Esophagus squamous epithelium (tissue), 5 donors: ENCODE measurements around the gene CEMP1. TPM values are rescaled to one million over a fixed set of nuclear protein-coding genes. Genes with fewer than 3 reads are reported as not detected.
A peak's percentile ranks its signal among the peaks of the same experiment; 100 is the strongest.

ENCODE experiments used
- DNase-seq: peaks from one replicate; lab custom pipeline; 2025; lab: John Stamatoyannopoulos, UW
- H3K27ac ChIP-seq, 4 donors: fragments of 200-600 bp; sonication (generic); one replicate each; pipeline ENCODE4 v1.5.1; 2016 to 2019; ENCODE audit warnings: mild to moderate bottlenecking in 1 of 4
- H3K27me3 ChIP-seq, 4 donors: fragments of 200-600 bp; sonication (generic); 1 replicate in 3 of 4; 2 replicates in 1 of 4; pipeline versions ENCODE4 v1.5.1 to v1.6.0; 2017 to 2021; ENCODE audit warnings: antibody characterized with exemption in 1 of 4
- H3K36me3 ChIP-seq, 3 donors: fragments of 200-600 bp; sonication (generic); one replicate each; pipeline ENCODE4 v1.5.1; 2016 to 2019
- H3K4me1 ChIP-seq, 3 donors: fragments of 200-600 bp; sonication (generic); one replicate each; pipeline ENCODE4 v1.5.1; 2017 to 2019
- H3K4me3 ChIP-seq, 4 donors: fragments of 200-600 bp; sonication (generic); 1 replicate in 3 of 4; 2 replicates in 1 of 4; pipeline ENCODE4 v1.5.1; 2016 to 2019; ENCODE audit warnings: mild to moderate bottlenecking in 2 of 4, moderate library complexity in 1 of 4
- H3K9me3 ChIP-seq, 3 donors: fragments of 200-600 bp; sonication (generic); one replicate each; pipeline ENCODE4 v1.5.1; 2016 to 2019
- POLR2A ChIP-seq, 4 donors: fragments of 450-650 bp; IDR thresholded peaks; one replicate each; pipeline ENCODE4 v1.6.1; 2017; ENCODE audit warnings: antibody characterized with exemption in 4 of 4, mild to moderate bottlenecking in 4 of 4, moderate library complexity in 3 of 4
- WGBS, 2 donors: methylation state at CpG; one replicate each; pipeline ENCODE4 v1.1.5; 2018; 5-methylcytosine and 5-hydroxymethylcytosine counted together
- intact Hi-C: fragments of 100-400 bp; cut with DNase I; formaldehyde crosslinking; loops from one replicate; pipeline ENCODE4 v1.15.0; 2022
- total RNA-seq, 4 donors: library from RNA; depleted of rRNA; stranded (reverse); fragments of >200 nt; gene quantifications; one replicate each; pipeline ENCODE4 v1.1.0, GENCODE V29; 2016
- TF ChIP-seq, protein P1 (sequence below), 6 experiments: fragments of 450-650 bp in 4 of 6; fragments of 200-600 bp in 2 of 6; sonication (generic) in 2 of 6; IDR thresholded peaks; one replicate each; pipeline ENCODE4 v1.5.1; 2016 to 2019; ENCODE audit warnings: antibody characterized with exemption in 6 of 6, mild to moderate bottlenecking in 4 of 6, moderate library complexity in 4 of 6
- donor health status: DM: yes; HTN: yes; CAD: no.

The CEMP1 gene
- total RNA-seq, 4 donors from 2014 or later: 0.76 TPM; not detected in 3

DNA sequence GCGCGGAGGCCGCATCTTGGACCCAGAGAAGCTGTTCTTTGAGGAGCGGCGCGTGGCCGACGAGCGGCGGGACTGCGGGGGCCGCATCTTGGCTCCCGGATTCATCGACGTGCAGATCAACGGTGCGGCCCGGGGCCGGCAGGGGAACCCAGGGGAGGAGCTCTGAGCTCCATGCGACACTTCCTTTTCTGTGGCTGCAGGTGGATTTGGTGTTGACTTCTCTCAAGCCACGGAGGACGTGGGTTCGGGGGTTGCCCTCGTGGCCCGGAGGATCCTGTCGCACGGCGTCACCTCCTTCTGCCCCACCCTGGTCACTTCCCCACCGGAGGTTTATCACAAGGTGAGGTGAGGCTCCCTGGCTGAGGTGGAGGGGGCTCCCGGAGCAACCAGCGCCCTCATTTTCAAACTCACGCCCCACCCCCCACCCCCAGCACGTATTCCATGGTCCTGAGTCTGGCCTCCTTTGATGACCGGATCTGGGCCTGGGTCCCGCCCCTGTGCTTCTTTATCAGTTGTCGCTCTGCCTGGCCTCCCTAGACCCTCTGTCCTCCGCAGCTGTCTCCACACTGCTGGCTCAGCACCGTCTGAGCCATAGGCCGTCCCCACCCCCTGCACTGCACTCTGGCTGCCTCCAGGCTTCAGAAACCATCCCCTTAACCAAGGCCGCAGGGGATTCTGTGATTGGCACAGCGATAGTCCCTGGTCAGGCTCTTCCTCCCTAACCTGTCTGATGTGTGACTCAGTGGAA is 10.2 kb downstream of the CEMP1 start:
- TF ChIP-seq, protein P1, sequence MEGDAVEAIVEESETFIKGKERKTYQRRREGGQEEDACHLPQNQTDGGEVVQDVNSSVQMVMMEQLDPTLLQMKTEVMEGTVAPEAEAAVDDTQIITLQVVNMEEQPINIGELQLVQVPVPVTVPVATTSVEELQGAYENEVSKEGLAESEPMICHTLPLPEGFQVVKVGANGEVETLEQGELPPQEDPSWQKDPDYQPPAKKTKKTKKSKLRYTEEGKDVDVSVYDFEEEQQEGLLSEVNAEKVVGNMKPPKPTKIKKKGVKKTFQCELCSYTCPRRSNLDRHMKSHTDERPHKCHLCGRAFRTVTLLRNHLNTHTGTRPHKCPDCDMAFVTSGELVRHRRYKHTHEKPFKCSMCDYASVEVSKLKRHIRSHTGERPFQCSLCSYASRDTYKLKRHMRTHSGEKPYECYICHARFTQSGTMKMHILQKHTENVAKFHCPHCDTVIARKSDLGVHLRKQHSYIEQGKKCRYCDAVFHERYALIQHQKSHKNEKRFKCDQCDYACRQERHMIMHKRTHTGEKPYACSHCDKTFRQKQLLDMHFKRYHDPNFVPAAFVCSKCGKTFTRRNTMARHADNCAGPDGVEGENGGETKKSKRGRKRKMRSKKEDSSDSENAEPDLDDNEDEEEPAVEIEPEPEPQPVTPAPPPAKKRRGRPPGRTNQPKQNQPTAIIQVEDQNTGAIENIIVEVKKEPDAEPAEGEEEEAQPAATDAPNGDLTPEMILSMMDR (IDR thresholded peaks at IDR 0.05): peak in 2 of 6 experiments; percentile 3 to 32
- TF ChIP-seq POLR2A (IDR thresholded peaks at IDR 0.05): no peak
- no peak for DNase-seq
- Histone ChIP-seq H3K9me3 (no peaks in the 10 kb centered on the region), H3K4me1 (peaks cover 46 to 62% (median 50%) of the 10 kb centered on the region in 3 donors), H3K36me3 (peaks cover 11 to 65% (median 24%) of the 10 kb centered on the region in 3 donors), H3K4me3 (peak overlapping the region; percentile 50 to 85 (median 64)), H3K27me3 (no peaks in the 10 kb centered on the region), H3K27ac (peak overlapping the region; percentile 66 to 100 (median 96))
- intact Hi-C loops: no loop called here
- WGBS, 2 donors: 42 to 64% methylated on average over 7 to 8 of the region's 41 CpGs

DNA sequence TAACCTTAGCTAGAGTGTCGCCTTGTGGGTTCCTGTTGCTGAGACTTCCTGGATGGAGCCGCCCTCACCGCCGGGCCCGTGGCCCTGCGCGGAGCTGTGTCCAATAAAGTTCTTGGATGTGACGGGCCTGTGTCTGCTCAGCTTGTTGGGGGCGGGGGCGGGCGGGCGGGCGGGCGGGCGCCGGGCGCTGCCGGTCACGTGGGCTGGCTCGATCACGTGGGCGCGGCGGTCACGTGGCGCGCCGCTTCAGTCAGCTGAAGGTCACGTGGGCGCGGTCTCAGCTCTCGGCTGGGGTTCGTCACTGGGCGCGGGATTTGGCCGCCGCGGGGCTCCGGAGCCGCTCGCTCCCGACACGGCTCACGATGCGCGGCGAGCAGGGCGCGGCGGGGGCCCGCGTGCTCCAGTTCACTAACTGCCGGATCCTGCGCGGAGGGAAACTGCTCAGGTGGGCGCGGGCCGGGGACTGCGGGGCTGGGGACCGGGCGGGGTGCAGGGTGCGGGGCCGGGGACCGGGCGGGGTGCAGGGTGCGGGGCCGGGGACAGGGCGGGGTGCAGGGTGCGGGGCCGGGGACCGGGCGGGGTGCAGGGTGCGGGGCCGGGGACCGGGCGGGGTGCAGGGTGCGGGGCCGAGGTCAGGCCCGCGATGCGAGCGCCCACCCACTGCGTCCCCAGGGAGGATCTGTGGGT is 11.0 kb downstream of the CEMP1 start, which contains the start of gene AMDHD2:
TSS of gene AMDHD2 (plus strand) at position 275 of the 687 bp plus-strand sequence. CDS start at position 363, 88 bp downstream.
- peaks cover 11 to 58% (median 23%) of the 10 kb centered on the region in 3 donors for H3K36me3 ChIP-seq
- 0% methylated on average over 1 of the region's 83 CpGs; no CpG with 5 or more reads in 1 of the 2 donors for WGBS, 2 donors
- no peaks in the 10 kb centered on the region for H3K9me3 ChIP-seq
- H3K4me1 ChIP-seq: peaks cover 53 to 70% (median 57%) of the 10 kb centered on the region in 3 donors
- peak within 1 kb of the TSS; percentile 50 to 85 (median 64) for H3K4me3 ChIP-seq
- DNase-seq: peak; percentile 55
- no peaks in the 10 kb centered on the region for H3K27me3 ChIP-seq
- H3K27ac ChIP-seq: peak within 1 kb of the TSS; percentile 93 to 100 (median 98)
- TF ChIP-seq POLR2A (IDR thresholded peaks at IDR 0.05): peak in 3 of 4 donors; percentile 37 to 68 (median 56)
- TF ChIP-seq, protein P1 (IDR thresholded peaks at IDR 0.05): no peak
- intact Hi-C loops: no loop called here

DNA sequence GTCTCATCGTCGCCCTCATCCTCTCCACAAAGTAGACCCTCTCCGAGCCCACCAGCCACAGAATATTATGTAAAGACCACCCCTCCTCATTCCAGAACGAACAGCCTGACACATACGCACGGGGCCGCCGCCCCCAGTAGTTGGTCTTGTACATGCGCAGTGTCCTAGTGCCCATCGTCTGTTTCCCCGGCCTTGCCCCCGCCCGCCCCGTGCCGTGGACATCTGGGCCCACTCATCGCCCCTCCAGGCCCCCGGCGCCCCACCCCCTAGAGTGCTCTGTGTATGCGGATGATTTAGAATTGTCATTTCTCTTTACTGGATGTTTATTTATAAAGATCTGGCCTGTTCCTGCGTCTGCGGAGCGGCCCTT is 11.5 kb downstream of the CEMP1 start:
- 38 to 46% methylated on average over 12 to 19 of the region's 22 CpGs for WGBS, 2 donors
- peaks cover 57 to 75% (median 58%) of the 10 kb centered on the region in 3 donors for H3K4me1 ChIP-seq
- H3K4me3 ChIP-seq: peak overlapping the region in 3 of 4 donors; percentile 50 to 85 (median 75)
- peak overlapping the region; percentile 93 to 100 (median 98) for H3K27ac ChIP-seq
- no peaks in the 10 kb centered on the region for H3K9me3 ChIP-seq
- H3K27me3 ChIP-seq: no peaks in the 10 kb centered on the region
- intact Hi-C loops: no loop called here
- no peak for TF ChIP-seq POLR2A (IDR thresholded peaks at IDR 0.05)
- TF ChIP-seq, protein P1 (IDR thresholded peaks at IDR 0.05): no peak
- peaks cover 10 to 53% (median 23%) of the 10 kb centered on the region in 3 donors for H3K36me3 ChIP-seq
- DNase-seq: no peak

DNA sequence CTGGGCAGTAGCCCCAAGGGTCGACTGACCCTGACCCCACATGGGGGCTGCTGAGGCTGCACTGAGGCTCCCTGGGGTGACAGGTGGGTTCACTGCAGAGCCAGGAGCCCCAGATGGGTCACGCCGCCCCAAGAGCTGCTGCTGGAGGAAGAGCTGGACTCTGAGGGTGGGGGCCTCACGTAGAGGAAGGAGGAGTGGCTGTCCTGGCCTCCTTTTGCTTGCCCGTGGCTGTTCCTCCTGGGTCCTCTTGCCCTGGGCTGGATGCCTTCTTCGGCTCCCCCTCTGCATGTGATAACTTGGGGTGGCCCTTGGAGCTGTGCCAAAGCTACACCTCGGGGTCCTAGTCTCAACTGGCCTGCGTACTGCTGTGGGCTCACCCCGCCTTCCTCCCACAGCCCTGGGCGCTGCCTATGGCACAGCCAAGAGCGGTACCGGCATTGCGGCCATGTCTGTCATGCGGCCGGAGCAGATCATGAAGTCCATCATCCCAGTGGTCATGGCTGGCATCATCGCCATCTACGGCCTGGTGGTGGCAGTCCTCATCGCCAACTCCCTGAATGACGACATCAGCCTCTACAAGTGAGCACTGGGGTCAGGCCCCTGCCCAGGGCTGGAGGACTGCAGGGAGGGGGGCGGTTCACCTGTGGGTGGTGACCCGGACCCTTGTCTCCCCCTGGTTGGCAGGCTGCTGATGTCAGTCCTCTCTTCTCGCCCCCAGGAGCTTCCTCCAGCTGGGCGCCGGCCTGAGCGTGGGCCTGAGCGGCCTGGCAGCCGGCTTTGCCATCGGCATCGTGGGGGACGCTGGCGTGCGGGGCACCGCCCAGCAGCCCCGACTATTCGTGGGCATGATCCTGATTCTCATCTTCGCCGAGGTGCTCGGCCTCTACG is 12.1 kb downstream of the CEMP1 start:
- 76 to 88% methylated on average over 10 to 19 of the region's 39 CpGs for WGBS, 2 donors
- Histone ChIP-seq H3K9me3 (no peaks in the 10 kb centered on the region), H3K4me3 (peak overlapping the region in 3 of 4 donors; percentile 50 to 85 (median 75)), H3K4me1 (peaks cover 57 to 76% (median 58%) of the 10 kb centered on the region in 3 donors), H3K36me3 (peaks cover 5 to 46% (median 17%) of the 10 kb centered on the region in 3 donors), H3K27ac (peak overlapping the region; percentile 93 to 100 (median 98)), H3K27me3 (no peaks in the 10 kb centered on the region)
- intact Hi-C loops: no loop called here
- no peak for DNase-seq
- TF ChIP-seq, protein P1 (IDR thresholded peaks at IDR 0.05): no peak
- TF ChIP-seq POLR2A (IDR thresholded peaks at IDR 0.05): no peak
